Fibroblast of peridontal ligament (primary cell): ENCODE results near the gene RGL1.

ENCODE experiments used
- DNase-seq: peaks from one replicate; pipeline ENCODE4 v3.0.0-alpha.2; 2010; ENCODE audit errors: extremely low read depth

Gene RGL1

DNA sequence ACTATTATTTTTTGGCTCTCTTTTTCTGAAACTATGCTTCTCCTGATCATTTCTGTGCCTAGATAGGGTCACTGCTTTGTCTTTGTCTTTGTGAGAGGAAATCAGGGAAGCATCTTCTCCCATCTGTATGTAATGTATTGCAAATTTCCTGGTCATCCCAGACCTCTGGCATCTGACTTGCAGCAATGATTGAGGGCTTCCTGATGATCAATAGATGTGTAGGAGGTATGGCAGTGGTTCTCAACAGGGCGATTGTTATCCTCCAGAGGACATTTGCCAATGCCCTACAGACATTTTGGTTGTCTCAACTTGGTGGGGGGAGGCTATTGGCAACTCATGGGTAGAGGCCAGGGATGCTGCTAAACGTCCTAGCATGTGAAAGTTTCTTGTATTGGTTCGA is 64.7 kb downstream of the RGL1 start:
- no peak for DNase-seq

DNA sequence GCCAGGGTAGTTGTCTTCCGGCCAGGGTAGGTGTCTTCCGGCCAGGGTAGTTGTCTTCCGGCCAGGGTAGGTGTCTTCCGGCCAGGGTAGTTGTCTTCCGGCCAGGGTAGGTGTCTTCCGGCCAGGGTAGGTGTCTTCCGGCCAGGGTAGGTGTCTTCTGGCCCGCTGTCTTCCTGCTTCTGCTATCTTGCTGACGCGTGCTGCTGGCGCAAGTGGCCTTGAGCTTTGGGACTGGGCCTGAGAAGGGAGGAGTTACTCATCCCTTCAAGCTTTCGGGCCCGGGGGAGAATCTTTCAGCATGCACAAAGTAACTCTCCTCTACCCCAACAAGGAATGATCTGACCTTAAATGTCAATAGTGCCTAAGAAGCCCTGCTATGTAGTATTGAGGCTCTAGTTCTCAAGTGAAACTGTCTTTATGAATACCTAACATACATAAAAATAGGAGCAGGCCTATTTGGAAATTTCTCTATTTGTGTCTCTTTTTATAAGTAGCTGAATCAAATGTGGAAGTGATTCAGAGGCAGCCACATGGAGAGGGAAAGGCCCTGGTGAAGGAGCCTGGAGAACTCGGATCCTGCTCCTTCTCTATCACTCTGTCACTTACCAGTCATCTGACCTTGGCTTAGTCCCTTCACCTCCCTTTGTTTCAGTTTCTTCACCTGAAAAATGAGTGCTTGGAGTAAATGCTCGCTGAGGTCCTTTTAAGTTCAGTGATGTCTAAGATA is 65.6 kb downstream of the RGL1 start:
- DNase-seq: peak; percentile 47

DNA sequence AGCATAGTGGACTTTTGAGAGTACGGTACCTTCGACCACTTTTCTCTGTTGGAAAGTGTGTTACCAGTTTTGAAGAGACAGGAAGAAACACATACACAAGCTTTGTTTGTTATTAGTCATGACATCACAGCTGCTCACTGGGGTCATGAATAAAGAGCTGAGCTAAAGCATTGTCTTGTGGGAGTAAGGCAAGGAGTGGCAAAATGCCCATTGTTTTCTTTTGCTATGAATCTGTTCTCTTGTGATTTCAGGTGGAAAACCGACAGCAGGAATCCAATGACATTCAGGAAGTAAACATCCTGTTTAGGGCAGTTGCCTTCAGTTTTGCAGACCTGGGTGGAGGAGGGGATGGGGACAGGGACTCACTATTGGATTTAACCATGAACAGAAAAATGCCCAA is 66.2 kb downstream of the RGL1 start:
- DNase-seq: peak; percentile 58

DNA sequence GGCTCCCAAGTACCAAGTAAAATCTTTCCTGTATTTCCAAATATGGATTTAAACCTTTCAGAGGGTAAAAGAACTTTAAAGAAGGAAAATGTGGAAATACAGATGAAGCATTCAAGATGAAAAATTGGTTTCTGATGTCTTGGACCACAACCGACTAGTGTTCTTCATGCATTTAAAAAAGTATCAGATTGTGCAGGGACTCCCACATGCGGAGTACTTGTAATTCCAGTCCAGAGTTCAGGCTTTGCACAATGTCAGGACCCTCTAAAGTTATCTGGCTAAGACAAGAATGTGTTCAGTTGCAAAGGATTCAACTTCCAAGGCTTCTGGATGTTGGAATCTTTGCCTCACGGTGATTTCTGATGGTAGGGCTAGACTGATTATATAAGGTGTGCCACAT is 66.7 kb downstream of the RGL1 start:
- peak; percentile 29 for DNase-seq

DNA sequence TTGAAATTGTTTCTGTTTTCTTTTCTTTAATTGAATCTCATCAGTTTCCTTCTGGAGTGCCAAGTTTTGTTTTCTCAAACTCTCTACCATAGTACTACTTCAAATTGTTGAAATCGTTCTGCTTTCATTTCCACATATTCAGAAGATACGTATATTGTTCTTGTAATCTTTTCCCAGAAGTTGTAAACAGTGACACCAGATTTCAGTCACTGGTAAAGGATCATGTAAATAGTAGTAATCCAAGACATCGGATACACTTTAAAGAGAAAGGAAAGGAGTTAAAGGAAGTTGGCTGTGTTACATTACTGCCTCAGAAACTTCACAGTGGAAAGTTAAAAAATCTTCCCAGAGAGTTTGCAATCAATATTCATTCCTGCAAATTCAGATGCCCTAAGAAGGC is 67.5 kb downstream of the RGL1 start:
- peak; percentile 82 for DNase-seq

DNA sequence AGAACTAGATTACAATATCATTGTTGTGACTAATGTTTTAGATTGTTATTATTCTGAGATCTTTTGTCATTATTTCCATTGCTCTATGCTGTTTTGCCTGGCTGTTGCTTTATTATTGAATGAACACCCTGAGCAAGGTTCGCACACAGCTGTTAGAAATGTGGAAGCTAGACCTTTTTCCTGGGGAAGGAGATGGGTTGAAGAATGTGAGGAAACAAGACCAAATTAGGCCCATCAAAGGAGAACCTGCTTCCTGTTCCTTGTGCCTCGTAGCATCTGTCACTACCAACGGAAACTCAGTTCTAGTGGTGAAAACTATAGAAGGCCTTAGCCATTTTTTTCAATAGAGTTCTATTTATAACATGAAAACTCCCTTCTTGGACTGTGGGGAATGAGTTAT is 68.7 kb downstream of the RGL1 start:
- DNase-seq: no peak

DNA sequence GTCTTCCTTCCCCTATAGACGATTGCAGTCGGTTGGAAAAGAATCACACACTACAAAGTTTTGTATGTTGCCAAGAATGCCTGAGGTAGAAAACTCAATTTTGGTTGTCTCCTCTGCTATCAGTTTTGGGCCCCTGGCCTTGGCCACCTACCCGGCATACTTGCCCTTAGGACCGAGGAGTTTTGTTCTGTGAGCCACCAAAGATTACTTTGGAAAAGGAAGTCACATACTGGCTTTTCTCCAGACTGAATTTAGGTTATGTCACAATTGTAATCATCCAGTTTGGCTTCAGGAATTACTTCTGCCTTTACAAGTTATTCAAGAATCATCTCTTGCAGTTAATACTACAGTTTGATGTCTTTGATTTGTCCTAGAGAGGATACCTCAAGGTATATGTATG is 71.4 kb downstream of the RGL1 start:
- peak; percentile 34 for DNase-seq

DNA sequence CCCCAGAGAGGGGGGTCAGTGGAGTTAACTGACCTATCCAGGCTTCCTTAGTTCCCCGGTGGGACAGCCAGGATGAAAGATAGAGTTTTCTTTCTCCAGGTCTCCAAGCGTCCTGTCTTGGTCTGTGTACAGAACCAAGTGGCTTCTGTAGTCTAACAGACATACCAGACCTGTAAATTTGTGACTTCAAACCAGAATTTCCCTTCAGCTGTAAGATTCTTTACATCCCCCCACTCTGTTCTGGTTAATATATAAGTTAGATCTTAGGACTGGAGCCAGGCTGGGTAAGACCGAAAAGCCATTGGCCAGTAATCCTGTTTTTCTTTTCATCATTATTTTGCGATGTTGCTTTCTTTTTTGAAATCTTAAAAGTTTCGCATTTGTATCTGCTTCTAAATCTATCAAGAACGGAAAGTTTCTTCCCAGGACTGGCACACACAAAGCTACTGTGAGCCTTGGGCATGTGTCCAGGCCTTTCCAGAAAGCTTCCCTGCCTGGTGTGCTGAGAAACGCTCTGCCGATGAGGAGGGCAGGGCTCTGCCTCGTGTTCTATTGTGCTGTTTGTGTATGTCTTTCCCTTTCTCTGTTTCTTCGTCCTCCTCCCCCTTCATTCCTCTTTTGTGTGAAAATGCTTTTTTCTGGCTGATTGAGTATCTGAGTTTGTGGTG is 72.3 kb downstream of the RGL1 start:
- peak; percentile 81 for DNase-seq

DNA sequence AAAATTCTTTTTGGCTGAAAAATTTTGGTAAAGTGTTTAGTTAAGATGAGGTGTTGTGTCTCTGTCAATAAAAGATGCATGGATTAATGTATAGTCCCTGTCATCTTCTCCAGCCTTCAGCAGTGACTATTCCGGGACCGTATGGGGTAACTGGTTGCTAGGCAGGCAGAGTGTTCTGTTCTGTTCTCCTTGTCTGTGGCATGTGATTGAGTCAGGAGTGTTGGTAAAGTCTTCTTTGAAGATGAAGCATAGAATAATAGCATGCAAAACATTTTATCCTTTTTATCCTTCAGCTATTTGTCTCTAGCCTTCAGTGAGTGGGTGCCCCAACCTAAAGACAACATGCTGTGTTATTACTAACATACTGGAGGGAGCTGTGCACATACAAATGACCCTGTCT is 74.6 kb downstream of the RGL1 start:
- no peak for DNase-seq

DNA sequence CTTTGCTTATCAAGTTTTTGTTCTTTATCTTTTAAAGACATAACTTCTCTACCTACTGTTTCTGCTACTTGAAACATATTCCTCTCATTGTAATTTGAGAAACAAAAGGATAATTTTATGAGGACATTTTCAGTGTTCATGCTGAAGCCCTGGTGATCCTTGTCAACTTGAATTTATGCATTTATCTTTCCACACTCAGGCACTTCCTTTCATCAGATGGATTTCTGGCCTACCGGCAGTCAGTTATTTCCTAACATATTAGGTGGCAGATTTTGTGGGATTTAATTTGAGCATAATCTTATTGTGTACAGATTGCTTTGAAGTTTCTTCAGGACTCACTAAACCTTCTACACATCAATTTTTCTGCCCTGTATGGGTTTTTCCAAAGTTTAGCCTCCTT is 75.0 kb downstream of the RGL1 start:
- no peak for DNase-seq

DNA sequence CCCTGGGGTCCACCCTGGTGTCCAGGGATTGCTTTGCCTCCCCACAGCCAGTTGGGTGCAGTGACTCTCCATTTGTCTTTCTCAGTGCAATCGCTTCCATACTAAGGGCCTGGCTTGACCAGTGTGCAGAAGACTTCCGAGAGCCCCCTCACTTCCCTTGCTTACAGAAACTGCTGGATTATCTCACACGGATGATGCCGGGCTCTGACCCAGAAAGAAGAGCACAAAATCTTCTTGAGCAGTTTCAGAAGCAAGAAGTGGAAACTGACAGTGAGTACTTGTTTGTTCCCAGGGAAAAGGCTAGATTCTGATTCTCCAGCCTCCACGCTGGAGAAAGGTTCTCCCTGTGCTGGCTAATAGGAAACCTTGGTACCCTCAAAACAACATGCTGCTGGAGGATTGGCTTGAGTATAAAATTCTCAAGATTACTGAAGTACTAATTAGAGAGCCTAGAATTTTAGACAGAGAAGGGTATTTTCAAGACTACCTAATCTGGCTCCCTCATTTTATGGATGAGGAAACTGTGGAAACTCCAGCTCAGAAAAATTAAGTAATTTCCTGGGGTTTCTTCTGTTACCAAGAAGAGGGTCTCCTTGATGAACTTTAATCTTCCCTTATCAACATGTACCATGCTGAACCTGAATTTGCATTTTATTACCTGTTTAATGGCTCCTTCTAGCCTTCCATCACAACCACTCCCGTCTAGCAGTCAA is 75.8 kb downstream of the RGL1 start:
- DNase-seq: no peak

DNA sequence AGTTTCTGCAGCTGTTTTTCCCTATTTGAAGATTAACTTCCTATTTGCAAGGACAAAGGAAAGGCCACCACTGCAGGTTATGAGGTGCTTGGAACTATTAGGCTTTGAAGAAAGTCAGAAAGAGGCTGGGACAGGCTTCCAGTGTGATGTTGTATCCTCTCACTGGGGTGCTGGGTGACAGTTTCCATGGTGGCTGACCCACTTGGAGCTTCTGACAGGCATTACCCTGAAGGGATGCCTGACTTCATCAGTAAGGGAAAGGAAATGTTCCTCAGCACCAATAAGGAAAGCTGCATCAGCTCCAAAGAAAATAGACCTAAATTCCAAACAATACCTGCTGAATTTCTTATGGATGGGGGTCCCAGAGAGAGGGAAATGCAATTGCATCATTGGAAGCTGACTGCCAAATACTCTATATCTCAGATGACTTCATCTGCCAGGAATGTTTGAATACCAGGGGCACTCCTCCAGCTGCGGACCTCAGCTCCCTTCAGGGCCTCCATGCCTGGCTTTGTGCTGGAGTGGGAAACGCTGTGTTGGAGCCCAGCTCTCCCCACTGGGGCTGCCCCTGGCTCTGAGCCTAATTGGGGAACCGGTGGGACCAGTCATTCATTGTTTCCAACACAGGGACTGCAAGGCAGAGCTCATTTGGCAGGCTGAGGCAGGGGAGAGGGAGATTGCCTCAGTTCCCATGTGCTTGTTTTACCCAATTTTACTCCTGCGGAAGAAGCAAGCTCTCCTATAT is 76.6 kb downstream of the RGL1 start:
- peak; percentile 78 for DNase-seq

DNA sequence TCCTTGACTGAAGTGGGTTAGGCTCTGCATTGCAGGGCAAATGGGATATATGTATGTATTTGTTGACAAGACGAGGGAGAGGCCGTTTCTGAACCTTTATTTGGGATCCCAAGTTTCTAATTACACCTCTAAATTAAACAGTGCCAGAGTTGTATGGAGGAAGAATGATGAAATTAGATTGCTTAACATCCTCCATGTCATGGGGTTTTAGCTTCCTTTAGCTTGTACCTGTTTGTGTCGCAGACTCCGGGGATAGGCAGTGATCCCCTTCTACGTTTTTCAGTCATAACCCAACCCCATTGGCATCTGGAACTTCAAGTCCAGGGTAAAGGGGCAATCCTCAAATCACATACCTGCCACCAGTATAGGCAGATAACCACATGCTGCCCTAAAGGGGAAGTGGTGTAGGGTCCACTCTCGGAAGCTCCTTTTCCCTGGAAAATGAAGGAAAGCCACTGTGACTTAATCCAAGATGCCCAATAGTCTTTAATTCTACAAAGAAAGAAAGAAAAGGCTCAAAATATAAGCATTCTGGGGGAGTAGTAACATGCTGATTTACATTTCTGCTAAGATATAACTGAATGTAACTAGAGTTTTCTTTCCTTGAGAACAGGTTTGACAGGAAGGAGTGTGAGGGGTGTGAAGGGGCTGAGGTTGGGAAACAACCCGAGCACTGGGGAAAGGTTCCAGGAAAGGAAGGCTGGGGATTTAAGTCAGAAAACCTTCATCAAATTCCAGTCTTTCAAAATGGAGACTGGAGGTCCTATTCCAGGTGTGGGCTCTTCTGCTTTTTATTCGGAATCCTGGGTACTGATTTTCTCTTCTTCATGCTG is 77.6 kb downstream of the RGL1 start:
- no peak for DNase-seq

DNA sequence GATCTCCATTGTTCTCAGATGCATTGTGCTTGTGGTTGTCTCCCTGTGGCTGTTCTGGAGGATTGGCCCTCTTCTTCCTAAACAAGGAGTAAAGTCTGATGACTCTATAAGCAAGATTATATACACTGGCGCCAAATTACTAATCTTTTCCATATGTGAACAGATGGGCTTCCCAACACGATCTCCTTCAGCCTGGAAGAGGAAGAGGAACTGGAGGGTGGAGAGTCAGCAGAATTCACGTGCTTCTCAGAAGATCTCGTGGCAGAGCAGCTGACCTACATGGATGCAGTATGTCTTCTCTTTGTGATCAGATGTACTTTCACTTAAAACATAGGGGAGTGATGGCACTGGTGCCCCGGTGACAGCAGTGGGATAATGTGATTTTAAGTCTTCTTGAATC is 78.7 kb downstream of the RGL1 start:
- DNase-seq: no peak

DNA sequence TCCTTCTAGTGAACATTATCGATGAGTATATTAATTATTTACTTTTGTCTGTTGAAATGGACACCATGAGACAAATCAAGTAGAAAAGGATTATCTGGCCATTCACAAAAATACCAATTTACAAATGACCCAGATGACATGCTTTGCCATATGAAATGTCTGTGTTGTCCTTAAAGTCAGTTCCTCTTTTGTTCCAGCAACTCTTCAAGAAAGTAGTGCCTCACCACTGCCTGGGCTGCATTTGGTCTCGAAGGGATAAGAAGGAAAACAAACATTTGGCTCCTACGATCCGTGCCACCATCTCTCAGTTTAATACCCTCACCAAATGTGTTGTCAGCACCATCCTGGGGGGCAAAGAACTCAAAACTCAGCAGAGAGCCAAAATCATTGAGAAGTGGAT is 79.6 kb downstream of the RGL1 start:
- DNase-seq: no peak

DNA sequence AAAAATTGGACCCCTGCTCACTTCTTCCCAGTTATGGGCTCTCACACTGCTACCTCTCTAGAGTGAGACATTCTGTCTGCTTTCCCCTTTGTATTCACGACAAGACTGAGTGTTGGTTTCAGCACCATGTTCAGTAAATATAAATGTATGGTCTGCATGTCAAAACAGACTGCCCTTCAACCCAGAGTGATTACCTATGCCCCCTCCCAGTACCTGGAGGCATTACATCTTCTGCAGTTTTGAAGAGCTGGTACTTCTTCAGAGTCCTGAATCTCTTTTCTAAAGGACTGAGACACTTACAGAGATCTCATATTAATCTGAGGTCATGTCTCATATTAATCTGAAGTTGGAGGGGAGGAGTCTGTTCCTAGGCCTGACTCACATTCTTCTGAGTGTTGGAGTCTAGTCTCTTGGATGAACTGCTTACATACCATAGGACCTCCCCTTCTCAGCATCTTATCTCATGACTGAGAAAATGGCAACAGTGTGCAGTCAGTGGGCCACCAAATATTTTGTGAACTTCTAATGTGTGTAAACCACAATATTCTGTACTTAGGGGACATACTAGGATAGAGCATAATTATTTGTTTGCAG is 80.3 kb downstream of the RGL1 start:
- DNase-seq: no peak

DNA sequence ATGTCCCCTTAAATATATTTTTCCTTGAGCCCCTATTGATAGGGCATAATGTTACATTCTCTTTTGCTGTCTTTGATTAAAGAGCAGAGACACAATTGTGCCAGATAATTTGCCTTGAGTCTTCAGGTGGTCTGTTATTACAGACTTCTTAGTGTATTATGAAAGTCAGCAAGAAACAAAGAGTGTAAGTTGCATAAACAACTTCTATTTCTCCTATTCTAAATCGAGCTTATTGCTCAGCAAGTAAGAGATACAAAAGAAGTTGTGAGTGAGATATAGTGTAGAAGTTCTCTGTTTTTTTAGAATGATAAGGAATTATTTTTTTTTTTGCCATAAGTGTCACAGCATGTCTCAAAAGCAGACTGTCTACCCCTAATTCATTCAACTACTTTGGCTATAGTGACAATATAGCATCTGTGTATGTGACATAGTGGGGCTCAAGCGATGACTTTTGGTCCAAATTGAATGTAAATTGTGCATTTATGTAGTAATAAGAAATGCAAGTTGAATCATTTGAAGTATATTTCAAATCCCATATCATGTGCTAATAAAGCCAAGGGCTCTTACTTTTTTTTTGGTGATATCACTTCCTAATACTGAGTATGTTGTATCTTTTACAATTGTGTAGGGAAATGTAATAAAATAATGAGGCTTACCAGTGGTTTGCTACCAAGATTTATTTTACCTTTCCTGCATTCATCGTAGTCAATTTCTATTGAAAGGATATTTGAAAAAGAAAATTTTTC is 81.3 kb downstream of the RGL1 start:
- DNase-seq: no peak

DNA sequence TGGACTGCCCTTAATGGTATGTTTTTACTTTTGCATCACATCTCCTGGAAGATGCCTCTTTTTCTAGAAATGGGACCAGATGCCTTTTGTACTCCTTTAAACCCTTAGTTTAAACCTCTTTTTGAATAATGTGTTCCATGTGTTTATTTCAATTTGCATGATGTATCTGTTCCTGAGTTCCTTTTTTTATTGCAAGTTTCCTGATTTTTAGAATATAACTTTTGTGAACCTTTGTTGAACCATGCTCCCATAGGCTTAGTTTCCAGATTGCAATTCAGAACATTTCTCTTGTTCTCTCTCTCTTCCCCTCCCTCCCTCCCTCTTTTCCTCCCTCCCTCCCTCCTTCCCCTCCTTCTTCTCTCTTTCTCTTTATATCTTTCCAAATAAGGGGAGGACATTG is 81.9 kb downstream of the RGL1 start:
- DNase-seq: no peak

DNA sequence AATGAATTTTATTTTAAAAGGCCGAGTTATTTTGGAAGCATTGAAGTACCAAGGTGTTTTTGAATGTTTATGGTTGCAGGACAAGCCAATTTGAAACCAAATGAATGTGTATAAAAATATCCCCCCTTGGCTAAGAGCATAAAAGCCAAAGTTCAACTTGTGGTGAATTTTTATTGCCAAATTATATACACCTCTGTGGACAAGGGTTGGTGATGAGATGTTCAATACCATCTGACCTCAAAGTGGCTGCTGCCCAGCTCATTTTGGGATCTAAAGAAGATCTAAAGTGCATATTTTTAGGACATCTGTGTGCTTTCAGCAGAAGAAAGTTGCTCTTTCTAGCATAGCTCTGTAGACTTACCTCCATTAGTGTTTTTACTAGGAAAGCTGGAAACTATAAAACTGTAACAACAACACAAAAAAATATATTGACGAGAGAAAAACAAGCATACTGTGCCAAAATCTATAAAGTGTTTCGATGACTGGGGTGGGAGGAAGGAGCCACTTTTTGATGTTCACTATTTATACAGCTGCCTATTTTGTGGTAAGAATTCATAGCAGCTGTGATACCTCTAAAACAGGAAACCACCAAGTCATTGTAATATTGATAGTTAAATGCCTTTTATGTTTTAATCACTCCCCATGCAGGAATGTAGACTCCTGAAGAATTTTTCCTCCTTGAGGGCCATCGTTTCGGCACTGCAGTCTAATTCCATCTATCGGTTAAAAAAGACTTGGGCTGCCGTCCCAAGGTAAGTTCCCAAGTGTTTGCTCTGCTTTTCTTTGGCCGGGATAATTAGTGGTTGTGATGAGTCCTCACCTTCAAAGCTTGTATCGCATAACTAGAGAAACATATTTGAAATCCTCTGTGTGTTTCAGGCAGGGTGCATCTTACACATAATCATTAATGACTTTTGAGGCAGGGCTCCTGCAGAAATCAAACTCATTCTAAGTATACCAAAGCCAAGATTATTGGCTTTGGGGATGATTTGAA is 83.2 kb downstream of the RGL1 start:
- no peak for DNase-seq
